Mononuclear cell (primary cell): ENCODE measurements around the gene AFF3. TPM values are rescaled to one million over a fixed set of nuclear protein-coding genes. Genes with fewer than 3 reads are reported as not detected.

ENCODE experiments used
- H3K27me3 ChIP-seq: 2 replicates; pipeline ENCODE4 v1.6.0; 2011; ENCODE audit warnings: low read length, control low read depth; ENCODE audit not compliant: insufficient read depth
- H3K4me1 ChIP-seq: 2 replicates; pipeline ENCODE4 v1.5.1; 2011; ENCODE audit warnings: mild to moderate bottlenecking, low read length, control low read depth; ENCODE audit not compliant: insufficient read depth
- H3K4me3 ChIP-seq: 2 replicates; pipeline ENCODE4 v1.5.1; 2011; ENCODE audit warnings: mild to moderate bottlenecking, low read length, moderate library complexity
- H3K9me3 ChIP-seq: 2 replicates; pipeline ENCODE4 v1.5.1; 2011; ENCODE audit warnings: low read depth, mild to moderate bottlenecking, control low read depth, low read length
- total RNA-seq: library from RNA; depleted of rRNA; stranded (reverse); fragments of >200 nt; gene quantifications from one replicate; pipeline ENCODE4 v1.2.3, GENCODE V29; 2012

The AFF3 gene
- total RNA-seq, 1 donor: 21.9 TPM

GRCh38 chr2:99982744-99983143 is 159.6 kb downstream of the AFF3 start:
- H3K4me1 ChIP-seq: no peaks in the 10 kb centered on the region
- H3K4me3 ChIP-seq: no peak overlapping the region
- H3K27me3 ChIP-seq: no peaks in the 10 kb centered on the region
- H3K9me3 ChIP-seq: no peaks in the 10 kb centered on the region

GRCh38 chr2:99981840-99982239 is 160.6 kb downstream of the AFF3 start:
- Histone ChIP-seq H3K27me3 (no peaks in the 10 kb centered on the region), H3K9me3 (no peaks in the 10 kb centered on the region), H3K4me1 (no peaks in the 10 kb centered on the region), H3K4me3 (no peak overlapping the region)

- no peaks in the 10 kb centered on the region for H3K27me3 ChIP-seq
- H3K4me1 ChIP-seq: no peaks in the 10 kb centered on the region
- no peak overlapping the region for H3K4me3 ChIP-seq
- H3K9me3 ChIP-seq: no peaks in the 10 kb centered on the region
These were observed 162.2 kb downstream of the AFF3 start for GRCh38 chr2:99980176-99980575.

- H3K4me1 ChIP-seq: no peaks in the 10 kb centered on the region
- no peaks in the 10 kb centered on the region for H3K9me3 ChIP-seq
- H3K27me3 ChIP-seq: no peaks in the 10 kb centered on the region
- H3K4me3 ChIP-seq: no peak overlapping the region
These were observed 164.4 kb downstream of the AFF3 start for GRCh38 chr2:99977966-99978365.

GRCh38 chr2:99975386-99975785 is 167.0 kb downstream of the AFF3 start:
- Histone ChIP-seq H3K27me3 (no peaks in the 10 kb centered on the region), H3K4me3 (no peak overlapping the region), H3K9me3 (no peaks in the 10 kb centered on the region), H3K4me1 (no peaks in the 10 kb centered on the region)

GRCh38 chr2:99974682-99975375 is 167.6 kb downstream of the AFF3 start:
- H3K9me3 ChIP-seq: no peaks in the 10 kb centered on the region
- H3K27me3 ChIP-seq: no peaks in the 10 kb centered on the region
- no peaks in the 10 kb centered on the region for H3K4me1 ChIP-seq
- H3K4me3 ChIP-seq: no peak overlapping the region

GRCh38 chr2:99974275-99974674 is 168.1 kb downstream of the AFF3 start:
- H3K27me3 ChIP-seq: no peaks in the 10 kb centered on the region
- no peaks in the 10 kb centered on the region for H3K4me1 ChIP-seq
- no peak overlapping the region for H3K4me3 ChIP-seq
- H3K9me3 ChIP-seq: no peaks in the 10 kb centered on the region

GRCh38 chr2:99971326-99971900 is 171.0 kb downstream of the AFF3 start:
- no peaks in the 10 kb centered on the region for H3K9me3 ChIP-seq
- no peaks in the 10 kb centered on the region for H3K27me3 ChIP-seq
- H3K4me3 ChIP-seq: no peak overlapping the region
- no peaks in the 10 kb centered on the region for H3K4me1 ChIP-seq

- H3K27me3 ChIP-seq: no peaks in the 10 kb centered on the region
- H3K4me3 ChIP-seq: no peak overlapping the region
- H3K4me1 ChIP-seq: no peaks in the 10 kb centered on the region
- no peaks in the 10 kb centered on the region for H3K9me3 ChIP-seq
These were observed 172.0 kb downstream of the AFF3 start for GRCh38 chr2:99970292-99970868.

- no peak overlapping the region for H3K4me3 ChIP-seq
These were observed 181.0 kb downstream of the AFF3 start for GRCh38 chr2:99961196-99961913.

GRCh38 chr2:99960790-99961189 is 181.6 kb downstream of the AFF3 start:
- H3K4me3 ChIP-seq: no peak overlapping the region
- H3K27me3 ChIP-seq: no peaks in the 10 kb centered on the region
- no peaks in the 10 kb centered on the region for H3K9me3 ChIP-seq
- H3K4me1 ChIP-seq: peaks cover 5% of the 10 kb centered on the region

More at GRCh38 chr2:99961196-99961913, 181.0 kb downstream of the AFF3 start:
- H3K27me3 ChIP-seq: no peaks in the 10 kb centered on the region
- peaks cover 5% of the 10 kb centered on the region for H3K4me1 ChIP-seq
- no peaks in the 10 kb centered on the region for H3K9me3 ChIP-seq

GRCh38 chr2:99960291-99960690 is 182.1 kb downstream of the AFF3 start:
- no peaks in the 10 kb centered on the region for H3K27me3 ChIP-seq
- no peak overlapping the region for H3K4me3 ChIP-seq
- no peaks in the 10 kb centered on the region for H3K9me3 ChIP-seq
- peaks cover 5% of the 10 kb centered on the region for H3K4me1 ChIP-seq

GRCh38 chr2:99959261-99960014 is 183.0 kb downstream of the AFF3 start:
- H3K27me3 ChIP-seq: no peaks in the 10 kb centered on the region
- no peaks in the 10 kb centered on the region for H3K9me3 ChIP-seq
- peaks cover 5% of the 10 kb centered on the region for H3K4me1 ChIP-seq
- H3K4me3 ChIP-seq: no peak overlapping the region

- no peaks in the 10 kb centered on the region for H3K27me3 ChIP-seq
- H3K4me1 ChIP-seq: peaks cover 5% of the 10 kb centered on the region
- no peak overlapping the region for H3K4me3 ChIP-seq
- H3K9me3 ChIP-seq: no peaks in the 10 kb centered on the region
These were observed 184.9 kb downstream of the AFF3 start for GRCh38 chr2:99957332-99958133.
